Measurements from ENCODE around the gene CD34. TPM values are rescaled to one million over a fixed set of nuclear protein-coding genes. Genes with fewer than 3 reads are reported as not detected.
"Not testable (repeated sequence)": the region's sequence is repeated elsewhere in the genome, so short reads cannot be mapped to it uniquely, and the experiment has no call there.

Gene CD34
- total RNA-seq, 1 experiment from 2014 or later: 0.96 TPM

- DNase-seq (ENCODE audit: low read depth): no peak
Observed at GRCh38 chr1:207933205-207933800, 22.4 kb upstream of the CD34 start.

GRCh38 chr1:207926984-207927383 is 16.1 kb upstream of the CD34 start:
- no peak for DNase-seq (ENCODE audit: low read depth)

- DNase-seq (ENCODE audit: low read depth): not testable (repeated sequence)
Observed at GRCh38 chr1:207925969-207926368, 15.0 kb upstream of the CD34 start.

- peak; percentile 42 for DNase-seq (ENCODE audit: low read depth)
Observed at GRCh38 chr1:207925210-207925609, 14.3 kb upstream of the CD34 start.

GRCh38 chr1:207923561-207923960 is 12.6 kb upstream of the CD34 start:
- no peak for DNase-seq (ENCODE audit: low read depth)

- DNase-seq (ENCODE audit: low read depth): no peak
Observed at GRCh38 chr1:207923121-207923520, 12.2 kb upstream of the CD34 start.

- DNase-seq (ENCODE audit: low read depth): no peak
Observed at GRCh38 chr1:207922554-207922953, 11.6 kb upstream of the CD34 start.

GRCh38 chr1:207921321-207921720 is 10.4 kb upstream of the CD34 start:
- no peak for DNase-seq (ENCODE audit: low read depth)

GRCh38 chr1:207920444-207921021 is 9.6 kb upstream of the CD34 start:
- peak; percentile 20 for DNase-seq (ENCODE audit: low read depth)

- no peak for DNase-seq (ENCODE audit: low read depth)
Observed at GRCh38 chr1:207919523-207920170, 8.7 kb upstream of the CD34 start.

- no peak for DNase-seq (ENCODE audit: low read depth)
Observed at GRCh38 chr1:207918581-207918980, 7.7 kb upstream of the CD34 start.

- DNase-seq (ENCODE audit: low read depth): no peak
Observed at GRCh38 chr1:207918011-207918410, 7.1 kb upstream of the CD34 start.

GRCh38 chr1:207917080-207917479 is 6.2 kb upstream of the CD34 start:
- DNase-seq (ENCODE audit: low read depth): no peak

GRCh38 chr1:207913951-207914350 is 3.0 kb upstream of the CD34 start:
- no peak for DNase-seq (ENCODE audit: low read depth)

GRCh38 chr1:207911856-207912760 is 1.2 kb upstream of the CD34 start:
- no peak for DNase-seq (ENCODE audit: low read depth)

GRCh38 chr1:207909687-207910086 is 1.2 kb downstream of the CD34 start:
- no peak for DNase-seq (ENCODE audit: low read depth)

GRCh38 chr1:207908107-207908734 is 2.7 kb downstream of the CD34 start:
- DNase-seq (ENCODE audit: low read depth): no peak

GRCh38 chr1:207904391-207904790 is 6.5 kb downstream of the CD34 start:
- no peak for DNase-seq (ENCODE audit: low read depth)

GRCh38 chr1:207903767-207904166 is 7.2 kb downstream of the CD34 start:
- DNase-seq (ENCODE audit: low read depth): no peak

- DNase-seq (ENCODE audit: low read depth): no peak
Observed at GRCh38 chr1:207903053-207903452, 7.9 kb downstream of the CD34 start.

GRCh38 chr1:207902566-207902965 is 8.4 kb downstream of the CD34 start:
- no peak for DNase-seq (ENCODE audit: low read depth)

All from RPMI7951 (cell line).